Caco-2 (cell line): Measurements from ENCODE around the gene RPRD1A. TPM values are rescaled to one million over a fixed set of nuclear protein-coding genes. Genes with fewer than 3 reads are reported as not detected.
"Not testable (repeated sequence)": the region's sequence is repeated elsewhere in the genome, so short reads cannot be mapped to it uniquely, and the experiment has no call there.

Experiments
- Bru-seq: library from RNA; stranded (reverse); fragments of 400-500 nt; gene quantifications from one replicate; lab custom pipeline; 2021; lab: Mats Ljungman, UMichigan
- BruChase-seq, 2 experiments: library from RNA; stranded (reverse); fragments of 400-500 nt; gene quantifications; one replicate each; lab custom pipeline; 2021; lab: Mats Ljungman, UMichigan
- BruUV-seq: library from RNA; stranded (reverse); fragments of 400-500 nt; replicated peaks from 2 replicates; lab custom pipeline; 2021; lab: Mats Ljungman, UMichigan
- CTCF ChIA-PET: fragments of 300-600 bp; sonication (Branson Sonifier 250); formaldehyde crosslinking; loops from one replicate; lab custom pipeline; 2022; ENCODE audit warnings: antibody characterized with exemption; lab: Charles Lee
- POLR2A ChIA-PET: fragments of 300-600 bp; sonication (Branson Sonifier 250); formaldehyde crosslinking; loops from one replicate; lab custom pipeline; 2022; ENCODE audit warnings: antibody characterized with exemption; lab: Charles Lee
- DNase-seq, 2 experiments: peaks; one replicate each; pipeline versions ENCODE4 v3.0.0 to v3.0.0-alpha.2; 2020 to 2022
- H3K27me3 ChIP-seq: replicated peaks from 2 replicates; pipeline ENCODE4 v1.6.0; 2011; ENCODE audit warnings: low read length; ENCODE audit not compliant: control insufficient read depth, insufficient read depth
- H3K36me3 ChIP-seq: 2 replicates; pipeline ENCODE4 v1.5.1; 2011; ENCODE audit warnings: low read length; ENCODE audit not compliant: control insufficient read depth, insufficient read depth
- H3K4me1 ChIP-seq: fragments of 250-450 bp; sonication (Bioruptor Pico); 2 replicates; pipeline ENCODE4 v1.5.1; 2020; ENCODE audit warnings: mild to moderate bottlenecking
- H3K4me3 ChIP-seq: 2 replicates; pipeline ENCODE4 v1.5.1; 2011; ENCODE audit warnings: low read depth, mild to moderate bottlenecking, control low read depth, low read length
- H3K9me3 ChIP-seq: fragments of 250-450 bp; sonication (Bioruptor Pico); 2 replicates; pipeline ENCODE4 v1.5.1; 2020; ENCODE audit warnings: mild to moderate bottlenecking, moderate library complexity
- H3K27ac Mint-ChIP-seq: one replicate; pipeline ENCODE4 v1.8.0; 2022; ENCODE audit warnings: mixed read lengths; ENCODE audit not compliant: unreplicated experiment
- H3K27me3 Mint-ChIP-seq: one replicate; pipeline ENCODE4 v1.8.0; 2022; ENCODE audit warnings: mixed read lengths; ENCODE audit not compliant: insufficient read depth, unreplicated experiment
- H3K36me3 Mint-ChIP-seq: one replicate; pipeline ENCODE4 v1.8.0; 2022; ENCODE audit warnings: mild to moderate bottlenecking, mixed read lengths; ENCODE audit not compliant: insufficient read depth, unreplicated experiment
- H3K4me1 Mint-ChIP-seq: one replicate; pipeline ENCODE4 v1.8.0; 2022; ENCODE audit warnings: low read depth, mixed read lengths; ENCODE audit not compliant: unreplicated experiment
- H3K4me3 Mint-ChIP-seq: one replicate; pipeline ENCODE4 v1.8.0; 2022; ENCODE audit warnings: mild to moderate bottlenecking, moderate library complexity, mixed read lengths; ENCODE audit not compliant: unreplicated experiment
- H3K9me3 Mint-ChIP-seq: one replicate; pipeline ENCODE4 v1.8.0; 2022; ENCODE audit warnings: mixed read lengths; ENCODE audit not compliant: unreplicated experiment
- intact Hi-C: fragments of 100-400 bp; cut with micrococcal nuclease; formaldehyde crosslinking; loops from one replicate; pipeline ENCODE4 v1.10.0; 2022; ENCODE audit not compliant: unreplicated experiment
- long read RNA-seq: library from polyadenylated mRNA; stranded (forward); transcript quantifications from one replicate; pipeline ENCODE4 v2.0.0, GENCODE V29; 2022
- total RNA-seq: library from RNA; stranded (reverse); gene quantifications from 2 replicates; pipeline ENCODE4 v1.2.3, GENCODE V29; 2022
- TF ChIP-seq, protein P1 (sequence below), 2 experiments: fragments of 200-600 bp in 1 of 2; IDR thresholded peaks; 1 replicate in 1 of 2; 2 replicates in 1 of 2; pipeline versions ENCODE4 v1.5.1 to v1.8.0; 2011 to 2022; ENCODE audit warnings: antibody characterized with exemption in 1 of 2, control low read depth in 1 of 2, inconsistent platforms in 1 of 2, low read depth in 1 of 2, low read length in 1 of 2, mild to moderate bottlenecking in 1 of 2, moderate library complexity in 1 of 2; ENCODE audit not compliant: insufficient read depth in 1 of 2, severe bottlenecking in 1 of 2, unreplicated experiment in 1 of 2

Gene RPRD1A
- total RNA-seq = 18.9 and 21.1 TPM in 2 replicates
- Bru-seq, nascent RNA = percentile 74 among the genes with signal in this experiment
- BruChase-seq, experiment 1, labeled RNA remaining after a 2-hour chase = percentile 71 among the genes with signal in this experiment
- BruChase-seq, experiment 2, labeled RNA remaining after a 6-hour chase = percentile 70 among the genes with signal in this experiment
- long read RNA-seq, full-length matches to known transcripts = 6 of 34 reads
- long read RNA-seq, partial matches to known transcripts = 9 of 34 reads
- long read RNA-seq, other reads (novel, unspliced or antisense) = 19 of 34 reads

DNA sequence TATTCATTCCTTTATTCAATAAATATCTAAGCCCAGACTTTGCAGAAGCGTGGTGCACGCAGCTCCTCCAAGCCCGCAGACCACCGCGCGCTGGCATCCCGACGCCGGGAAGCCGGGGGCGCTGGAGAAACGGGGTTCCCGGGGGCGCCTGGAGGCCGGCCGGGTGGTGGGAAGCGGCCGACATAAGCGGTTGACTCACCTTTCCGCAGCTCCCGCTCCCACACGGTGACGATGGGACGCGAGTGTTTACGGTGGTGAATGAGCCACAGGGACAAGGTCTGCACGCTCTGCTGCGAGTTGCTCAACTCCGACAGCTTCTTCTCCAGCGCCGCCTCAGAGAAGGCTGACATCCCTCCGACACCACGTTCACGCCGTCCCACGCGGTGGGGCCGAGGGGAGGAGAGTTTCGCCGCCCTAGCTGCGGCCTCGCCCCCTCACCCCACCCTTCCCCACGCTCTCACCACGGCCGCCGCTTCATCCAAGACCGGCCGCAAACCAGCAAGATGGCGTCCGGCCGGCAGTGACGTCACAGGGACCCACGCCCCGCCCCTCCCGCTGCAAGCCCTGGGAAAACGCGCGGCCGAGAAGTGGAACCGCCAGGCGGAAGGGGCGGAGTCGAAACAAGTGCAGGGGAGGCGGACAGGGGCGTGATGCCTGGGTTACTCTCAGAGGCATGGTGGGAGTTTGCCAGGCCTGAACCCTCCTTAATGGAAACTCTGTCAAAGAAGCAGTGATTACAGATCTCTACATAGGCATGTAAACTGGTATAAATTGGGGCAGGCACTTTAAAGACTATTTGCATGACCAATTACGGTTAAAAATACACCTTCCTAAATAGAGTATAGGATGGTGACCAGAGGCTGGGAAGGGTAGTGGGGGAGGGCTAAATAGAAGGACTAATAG, at the start of gene RPRD1A:
TSS of gene RPRD1A (minus strand) at position 505 of the 903 bp plus-strand sequence. CDS start at position 350, 155 bp downstream.
- intact Hi-C loops = loop anchor here (5.0 to 10.0 kb wide), 2 partner anchors 53 to 95 kb away; partner anchors contain the start of gene RMP24
- CTCF ChIA-PET = no interaction called here
- H3K9me3 ChIP-seq = no peaks in the 10 kb centered on the region
- Mint-ChIP-seq H3K36me3 (peaks cover 6% of the 10 kb centered on the region), H3K9me3 (no peaks in the 10 kb centered on the region), H3K27ac (peak within 1 kb of the TSS; percentile 79), H3K4me1 (no peaks in the 10 kb centered on the region), H3K4me3 (peak within 1 kb of the TSS; percentile 85), H3K27me3 (no peaks in the 10 kb centered on the region)
- H3K36me3 ChIP-seq = no peaks in the 10 kb centered on the region
- no peaks in the 10 kb centered on the region for H3K4me1 ChIP-seq
- TF ChIP-seq, protein P1, sequence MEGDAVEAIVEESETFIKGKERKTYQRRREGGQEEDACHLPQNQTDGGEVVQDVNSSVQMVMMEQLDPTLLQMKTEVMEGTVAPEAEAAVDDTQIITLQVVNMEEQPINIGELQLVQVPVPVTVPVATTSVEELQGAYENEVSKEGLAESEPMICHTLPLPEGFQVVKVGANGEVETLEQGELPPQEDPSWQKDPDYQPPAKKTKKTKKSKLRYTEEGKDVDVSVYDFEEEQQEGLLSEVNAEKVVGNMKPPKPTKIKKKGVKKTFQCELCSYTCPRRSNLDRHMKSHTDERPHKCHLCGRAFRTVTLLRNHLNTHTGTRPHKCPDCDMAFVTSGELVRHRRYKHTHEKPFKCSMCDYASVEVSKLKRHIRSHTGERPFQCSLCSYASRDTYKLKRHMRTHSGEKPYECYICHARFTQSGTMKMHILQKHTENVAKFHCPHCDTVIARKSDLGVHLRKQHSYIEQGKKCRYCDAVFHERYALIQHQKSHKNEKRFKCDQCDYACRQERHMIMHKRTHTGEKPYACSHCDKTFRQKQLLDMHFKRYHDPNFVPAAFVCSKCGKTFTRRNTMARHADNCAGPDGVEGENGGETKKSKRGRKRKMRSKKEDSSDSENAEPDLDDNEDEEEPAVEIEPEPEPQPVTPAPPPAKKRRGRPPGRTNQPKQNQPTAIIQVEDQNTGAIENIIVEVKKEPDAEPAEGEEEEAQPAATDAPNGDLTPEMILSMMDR (IDR thresholded peaks at IDR 0.05; ENCODE audit: insufficient read depth in 1 of 2, low read depth in 1 of 2, low read length in 1 of 2, severe bottlenecking in 1 of 2, unreplicated experiment in 1 of 2) = no peak
- TSS peak; percentile 60 for BruUV-seq
- H3K4me3 ChIP-seq = peak within 1 kb of the TSS; percentile 58
- peak; percentile 90 to 92 for DNase-seq
- no peaks in the 10 kb centered on the region for H3K27me3 ChIP-seq
- POLR2A ChIA-PET = interaction anchor here (0.5 kb wide), 1 partner anchor 248 kb away, joined by 6 read pairs; no protein-coding TSS in a partner anchor

- not testable (repeated sequence) for H3K36me3 Mint-ChIP-seq
Observed at GRCh38 chr18:36116771-36117170, 49.4 kb upstream of the RPRD1A start.

GRCh38 chr18:36114738-36115137, 47.4 kb upstream of the RPRD1A start:
- TF ChIP-seq, protein P1 (IDR thresholded peaks at IDR 0.05; ENCODE audit: insufficient read depth in 1 of 2, low read depth in 1 of 2, low read length in 1 of 2, severe bottlenecking in 1 of 2, unreplicated experiment in 1 of 2) = no peak
- no peaks in the 10 kb centered on the region for H3K36me3 ChIP-seq
- no peaks in the 10 kb centered on the region for H3K9me3 Mint-ChIP-seq
- H3K4me1 ChIP-seq = no peaks in the 10 kb centered on the region
- no TSS peak for BruUV-seq
- no peaks in the 10 kb centered on the region for H3K27me3 Mint-ChIP-seq
- H3K4me3 Mint-ChIP-seq = no peak overlapping the region
- POLR2A ChIA-PET = no interaction called here
- H3K4me3 ChIP-seq = no peak overlapping the region
- intact Hi-C loops = no loop called here
- no peaks in the 10 kb centered on the region for H3K4me1 Mint-ChIP-seq
- DNase-seq = no peak
- CTCF ChIA-PET = no interaction called here
- H3K27ac Mint-ChIP-seq = no peak overlapping the region
- no peaks in the 10 kb centered on the region for H3K9me3 ChIP-seq
- H3K27me3 ChIP-seq = no peaks in the 10 kb centered on the region
- H3K36me3 Mint-ChIP-seq = peaks cover 11% of the 10 kb centered on the region

More at GRCh38 chr18:36116771-36117170, 49.4 kb upstream of the RPRD1A start:
- H3K4me1 Mint-ChIP-seq, H3K27ac Mint-ChIP-seq, H3K36me3 ChIP-seq, CTCF ChIA-PET, H3K9me3 Mint-ChIP-seq, H3K4me3 Mint-ChIP-seq, H3K27me3 Mint-ChIP-seq, DNase-seq, H3K4me1 ChIP-seq, H3K27me3 ChIP-seq, H3K4me3 ChIP-seq, POLR2A ChIA-PET, BruUV-seq, H3K9me3 ChIP-seq, intact Hi-C loops: not testable (repeated sequence)
